ENCODE measurements around the gene TBATA.

Gene TBATA

GRCh38 chr10:70786799-70787415 is 1.7 kb upstream of the TBATA start:
- TF ChIP-seq, protein P1, sequence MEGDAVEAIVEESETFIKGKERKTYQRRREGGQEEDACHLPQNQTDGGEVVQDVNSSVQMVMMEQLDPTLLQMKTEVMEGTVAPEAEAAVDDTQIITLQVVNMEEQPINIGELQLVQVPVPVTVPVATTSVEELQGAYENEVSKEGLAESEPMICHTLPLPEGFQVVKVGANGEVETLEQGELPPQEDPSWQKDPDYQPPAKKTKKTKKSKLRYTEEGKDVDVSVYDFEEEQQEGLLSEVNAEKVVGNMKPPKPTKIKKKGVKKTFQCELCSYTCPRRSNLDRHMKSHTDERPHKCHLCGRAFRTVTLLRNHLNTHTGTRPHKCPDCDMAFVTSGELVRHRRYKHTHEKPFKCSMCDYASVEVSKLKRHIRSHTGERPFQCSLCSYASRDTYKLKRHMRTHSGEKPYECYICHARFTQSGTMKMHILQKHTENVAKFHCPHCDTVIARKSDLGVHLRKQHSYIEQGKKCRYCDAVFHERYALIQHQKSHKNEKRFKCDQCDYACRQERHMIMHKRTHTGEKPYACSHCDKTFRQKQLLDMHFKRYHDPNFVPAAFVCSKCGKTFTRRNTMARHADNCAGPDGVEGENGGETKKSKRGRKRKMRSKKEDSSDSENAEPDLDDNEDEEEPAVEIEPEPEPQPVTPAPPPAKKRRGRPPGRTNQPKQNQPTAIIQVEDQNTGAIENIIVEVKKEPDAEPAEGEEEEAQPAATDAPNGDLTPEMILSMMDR (IDR thresholded peaks at IDR 0.05; ENCODE audit: low read depth, low read length, missing control alignments), result no peak
- H3K4me3 ChIP-seq (ENCODE audit: low read depth, low read length), result no peak overlapping the region
- no peak for DNase-seq (ENCODE audit: low read depth)

- H3K4me3 ChIP-seq (ENCODE audit: low read depth, low read length), result no peak overlapping the region
- TF ChIP-seq, protein P1 (IDR thresholded peaks at IDR 0.05; ENCODE audit: low read depth, low read length, missing control alignments), result no peak
- DNase-seq (ENCODE audit: low read depth), result no peak
Measured at GRCh38 chr10:70784471-70784870, 706 bp downstream of the TBATA start.

DNA sequence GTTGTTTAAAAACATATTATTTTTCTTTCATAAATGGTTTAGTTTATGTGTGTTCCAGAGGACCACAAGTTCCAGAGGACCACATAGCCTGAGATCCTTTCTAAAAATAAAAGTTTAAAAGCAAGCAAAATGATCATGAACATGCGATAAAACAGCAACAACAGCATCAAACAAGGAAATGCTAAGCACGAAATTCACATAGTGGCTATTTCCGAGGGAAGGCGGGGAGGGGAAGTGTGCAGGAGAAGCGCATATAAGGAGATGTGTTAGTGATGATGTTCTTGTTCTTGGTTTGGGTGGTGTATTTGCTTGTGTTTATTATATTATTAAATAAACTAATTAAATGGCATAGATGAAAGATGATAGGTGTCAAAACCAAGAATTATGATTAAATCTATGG is 1.2 kb downstream of the TBATA start:
- no peak overlapping the region for H3K4me3 ChIP-seq (ENCODE audit: low read depth, low read length)
- TF ChIP-seq, protein P1 (IDR thresholded peaks at IDR 0.05; ENCODE audit: low read depth, low read length, missing control alignments), result no peak
- DNase-seq (ENCODE audit: low read depth), result no peak

GRCh38 chr10:70782746-70783680 is 2.2 kb downstream of the TBATA start:
- DNase-seq (ENCODE audit: low read depth), result no peak
- TF ChIP-seq, protein P1 (IDR thresholded peaks at IDR 0.05; ENCODE audit: low read depth, low read length, missing control alignments), result no peak
- no peak overlapping the region for H3K4me3 ChIP-seq (ENCODE audit: low read depth, low read length)

- TF ChIP-seq, protein P1 (IDR thresholded peaks at IDR 0.05; ENCODE audit: low read depth, low read length, missing control alignments), result no peak
- no peak for DNase-seq (ENCODE audit: low read depth)
- no peak overlapping the region for H3K4me3 ChIP-seq (ENCODE audit: low read depth, low read length)
Measured at GRCh38 chr10:70782086-70782745, 3.0 kb downstream of the TBATA start.

- H3K4me3 ChIP-seq (ENCODE audit: low read depth, low read length), result no peak overlapping the region
- no peak for DNase-seq (ENCODE audit: low read depth)
Measured at GRCh38 chr10:70781461-70782051, 3.6 kb downstream of the TBATA start.

More at GRCh38 chr10:70781461-70782051, 3.6 kb downstream of the TBATA start:
- TF ChIP-seq, protein P1 (IDR thresholded peaks at IDR 0.05; ENCODE audit: low read depth, low read length, missing control alignments), result no peak
